Right atrium auricular region (tissue), 2 donors: Measurements from ENCODE around the gene STEAP3. TPM values are rescaled to one million over a fixed set of nuclear protein-coding genes. Genes with fewer than 3 reads are reported as not detected.

Experiments used
- DNase-seq: peaks from one replicate; pipeline ENCODE4 v3.0.0-alpha.2; 2019; ENCODE audit warnings: low spot score
- H3K27ac ChIP-seq, 2 donors: fragments of 200-600 bp; sonication (generic); 1 replicate in 1 of 2; 2 replicates in 1 of 2; pipeline ENCODE4 v1.5.1; 2016 to 2019
- H3K27me3 ChIP-seq, 2 donors: fragments of 200-600 bp; sonication (generic); one replicate each; pipeline versions ENCODE4 v1.5.1 to v1.6.0; 2017 to 2019
- H3K36me3 ChIP-seq: fragments of 200-600 bp; sonication (generic); one replicate; pipeline ENCODE4 v1.5.1; 2016
- H3K4me1 ChIP-seq, 2 donors: fragments of 200-600 bp; sonication (generic); one replicate each; pipeline versions ENCODE4 v1.5.1 to v1.6.0; 2017 to 2019
- H3K4me3 ChIP-seq, 2 donors: fragments of 200-600 bp; sonication (generic); 1 replicate in 1 of 2; 2 replicates in 1 of 2; pipeline ENCODE4 v1.5.1; 2017 to 2019; ENCODE audit warnings: mild to moderate bottlenecking in 1 of 2, moderate library complexity in 1 of 2
- H3K9me3 ChIP-seq, 2 donors: fragments of 200-600 bp; sonication (generic); one replicate each; pipeline ENCODE4 v1.5.1; 2019
- CTCF ChIP-seq, 2 donors: fragments of 200-600 bp; sonication (generic); IDR thresholded peaks; one replicate each; pipeline ENCODE4 v1.5.1; 2019; ENCODE audit warnings: antibody characterized with exemption in 2 of 2
- total RNA-seq, 2 donors: library from RNA; depleted of rRNA; stranded (reverse); fragments of >200 nt; gene quantifications; one replicate each; pipeline ENCODE4 v1.1.0, GENCODE V29; 2016

Gene STEAP3
- total RNA-seq, 2 donors from 2014 or later, result 4.4 to 8.2 TPM

DNA sequence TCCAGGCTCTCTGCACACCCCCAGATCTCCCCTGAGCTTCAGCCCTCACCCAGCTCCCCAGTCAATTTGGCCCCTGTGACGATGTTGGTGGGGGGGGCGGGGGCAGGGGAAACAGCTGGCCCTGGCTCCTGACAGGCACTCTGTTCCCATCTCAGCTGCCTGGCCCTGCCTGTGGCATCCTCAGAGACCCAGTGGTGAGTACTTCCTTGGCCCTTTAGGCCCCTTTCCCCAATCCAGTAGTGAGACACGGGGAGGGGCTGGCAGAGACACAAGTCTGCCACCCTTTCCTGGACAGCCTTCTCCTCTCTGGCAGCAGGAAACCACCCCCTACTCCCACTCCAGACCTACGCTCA, 45.8 kb upstream of the STEAP3 start:
- Histone ChIP-seq H3K36me3 (no peaks in the 10 kb centered on the region), H3K9me3 (no peaks in the 10 kb centered on the region), H3K27ac (no peak overlapping the region), H3K27me3 (no peaks in the 10 kb centered on the region), H3K4me3 (no peak overlapping the region), H3K4me1 (no peaks in the 10 kb centered on the region)
- no peak for DNase-seq
- no peak for TF ChIP-seq CTCF (IDR thresholded peaks at IDR 0.05)

- no peak overlapping the region for H3K4me3 ChIP-seq
- H3K4me1 ChIP-seq, result no peaks in the 10 kb centered on the region
- no peaks in the 10 kb centered on the region for H3K36me3 ChIP-seq
- DNase-seq, result no peak
- H3K27ac ChIP-seq, result no peak overlapping the region
- no peaks in the 10 kb centered on the region for H3K27me3 ChIP-seq
- H3K9me3 ChIP-seq, result no peaks in the 10 kb centered on the region
- TF ChIP-seq CTCF (IDR thresholded peaks at IDR 0.05), result no peak
Observed at GRCh38 chr2:119178776-119179175, 44.9 kb upstream of the STEAP3 start.

- no peaks in the 10 kb centered on the region for H3K9me3 ChIP-seq
- no peak for TF ChIP-seq CTCF (IDR thresholded peaks at IDR 0.05)
- H3K4me3 ChIP-seq, result no peak overlapping the region
- no peak overlapping the region for H3K27ac ChIP-seq
- no peaks in the 10 kb centered on the region for H3K36me3 ChIP-seq
- H3K27me3 ChIP-seq, result no peaks in the 10 kb centered on the region
- H3K4me1 ChIP-seq, result no peaks in the 10 kb centered on the region
- no peak for DNase-seq
Observed at GRCh38 chr2:119179202-119179601, 44.4 kb upstream of the STEAP3 start.

DNA sequence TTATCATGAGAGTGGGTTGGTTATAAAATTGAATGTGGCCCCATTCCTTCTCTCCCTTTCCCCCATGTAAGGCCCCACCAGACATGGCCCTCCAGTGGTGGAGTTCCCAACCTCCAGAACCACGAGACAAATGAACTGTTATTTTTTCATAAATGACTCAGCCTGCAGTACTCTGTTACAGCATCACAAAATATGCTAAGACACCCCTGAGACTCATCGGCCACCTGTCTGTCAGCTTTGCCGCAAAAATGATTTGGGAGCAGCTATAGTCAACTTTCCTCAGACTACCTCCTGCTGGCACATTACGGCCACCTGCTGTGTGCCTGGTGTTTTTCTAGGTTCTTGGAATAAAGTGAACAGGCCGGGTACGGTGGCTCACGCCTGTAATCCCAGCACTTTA, 43.6 kb upstream of the STEAP3 start:
- no peak for DNase-seq
- H3K36me3 ChIP-seq, result no peaks in the 10 kb centered on the region
- no peak for TF ChIP-seq CTCF (IDR thresholded peaks at IDR 0.05)
- no peaks in the 10 kb centered on the region for H3K27me3 ChIP-seq
- no peak overlapping the region for H3K27ac ChIP-seq
- H3K4me1 ChIP-seq, result no peaks in the 10 kb centered on the region
- no peak overlapping the region for H3K4me3 ChIP-seq
- H3K9me3 ChIP-seq, result no peaks in the 10 kb centered on the region

- no peak for DNase-seq
- no peak for TF ChIP-seq CTCF (IDR thresholded peaks at IDR 0.05)
Observed at GRCh38 chr2:119180892-119181291, 42.7 kb upstream of the STEAP3 start.

GRCh38 chr2:119181391-119181790, 42.2 kb upstream of the STEAP3 start:
- no peaks in the 10 kb centered on the region for H3K9me3 ChIP-seq
- no peak overlapping the region for H3K27ac ChIP-seq
- H3K36me3 ChIP-seq, result no peaks in the 10 kb centered on the region
- no peaks in the 10 kb centered on the region for H3K4me1 ChIP-seq
- DNase-seq, result no peak
- no peak overlapping the region for H3K4me3 ChIP-seq
- TF ChIP-seq CTCF (IDR thresholded peaks at IDR 0.05), result no peak
- no peaks in the 10 kb centered on the region for H3K27me3 ChIP-seq

More at GRCh38 chr2:119180892-119181291, 42.7 kb upstream of the STEAP3 start:
- H3K4me3 ChIP-seq, result no peak overlapping the region
- H3K27me3 ChIP-seq, result no peaks in the 10 kb centered on the region
- H3K4me1 ChIP-seq, result no peaks in the 10 kb centered on the region
- no peaks in the 10 kb centered on the region for H3K36me3 ChIP-seq
- H3K9me3 ChIP-seq, result no peaks in the 10 kb centered on the region
- H3K27ac ChIP-seq, result no peak overlapping the region
